CD4-positive, alpha-beta T cell treated with Interferon gamma for 1 hour (primary cell): ENCODE data around the gene STX1B.

Experiments
- DNase-seq: peaks from one replicate; pipeline ENCODE4 v3.0.0-alpha.2; 2020

Gene STX1B

DNA sequence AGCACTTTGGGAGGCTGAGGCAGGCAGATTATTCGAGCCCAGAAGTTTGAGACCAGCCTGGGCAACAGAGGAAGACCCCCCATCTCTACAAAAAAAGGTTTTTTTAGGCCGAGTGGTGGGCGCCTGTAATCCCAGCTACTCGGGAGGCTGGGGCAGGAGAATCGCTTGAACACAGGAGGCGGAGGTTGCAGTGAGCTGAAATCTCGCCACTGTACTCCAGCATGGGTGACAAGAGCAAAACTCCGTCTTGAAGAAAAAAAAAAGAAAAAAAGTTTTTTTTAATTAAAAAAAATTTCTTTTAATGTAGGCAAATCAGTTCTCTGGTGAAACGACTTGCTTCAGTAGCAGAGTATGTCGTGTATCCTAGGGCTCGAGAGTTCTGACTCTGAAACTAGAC, 14.5 kb downstream of the STX1B start:
- no peak for DNase-seq

DNA sequence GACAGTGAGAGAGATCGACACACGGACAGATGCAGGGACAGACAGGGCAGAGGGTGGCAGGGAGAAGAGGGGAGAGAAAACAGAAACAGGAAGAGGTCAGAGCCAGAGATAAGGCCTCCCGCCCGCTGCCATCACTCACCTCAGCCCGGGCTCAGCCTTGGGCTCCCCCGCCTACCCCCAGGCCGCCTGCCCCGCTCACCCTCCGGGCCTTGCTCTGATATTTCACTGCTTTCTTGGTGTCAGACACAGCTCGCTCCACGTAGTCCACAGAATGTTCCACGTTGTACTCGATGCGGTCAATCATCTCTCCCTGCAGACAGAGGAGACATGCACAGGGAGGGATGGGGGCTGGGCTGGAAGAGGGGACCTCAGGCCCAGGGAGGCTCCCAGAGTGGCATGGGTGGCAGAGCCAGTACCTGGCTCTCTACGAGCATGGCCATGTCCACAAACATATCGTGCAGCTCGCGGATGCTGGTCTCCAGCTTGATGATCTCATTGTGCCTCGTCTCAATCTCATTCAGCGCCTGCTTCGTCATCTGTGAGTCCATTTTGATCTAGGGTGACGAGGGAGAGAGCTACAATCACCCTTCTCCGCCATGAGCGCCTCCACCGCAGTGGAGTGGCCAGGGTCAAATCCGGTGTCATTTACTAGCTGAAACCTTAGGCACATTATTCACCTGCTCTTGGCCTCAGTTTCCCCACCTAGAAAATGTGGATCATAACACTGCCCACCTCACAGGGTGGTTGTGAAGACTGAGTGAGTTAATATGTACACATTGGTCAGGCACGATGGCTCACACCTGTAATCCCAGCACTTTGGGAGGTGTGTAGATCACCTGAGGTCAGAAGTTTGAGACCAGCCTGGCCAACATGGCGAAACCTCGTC, 17.3 kb downstream of the STX1B start:
- DNase-seq, result no peak

DNA sequence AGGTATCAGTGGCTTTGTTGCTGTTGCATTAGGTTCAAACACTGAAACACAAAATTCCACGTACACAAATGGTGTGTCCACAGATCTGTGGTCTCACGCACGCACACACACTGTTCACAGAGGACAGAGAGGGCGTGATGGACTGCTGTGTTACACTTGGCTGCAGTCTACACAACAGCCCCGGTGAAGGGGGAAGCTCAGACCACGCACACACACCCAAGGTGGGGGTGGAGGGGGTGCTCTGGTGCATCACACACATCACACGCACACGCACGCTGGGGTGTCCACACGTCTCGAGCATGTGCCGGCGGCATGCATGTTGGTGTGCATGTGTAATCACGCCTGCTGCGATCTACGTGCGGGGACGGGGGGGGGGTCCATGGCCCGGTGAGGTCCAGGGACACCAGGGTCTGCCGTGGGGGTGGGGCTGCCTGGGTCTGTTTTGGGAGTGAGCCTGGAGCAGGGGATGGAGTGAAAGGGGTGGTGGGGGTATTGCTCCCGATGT, 18.1 kb downstream of the STX1B start:
- no peak for DNase-seq

DNA sequence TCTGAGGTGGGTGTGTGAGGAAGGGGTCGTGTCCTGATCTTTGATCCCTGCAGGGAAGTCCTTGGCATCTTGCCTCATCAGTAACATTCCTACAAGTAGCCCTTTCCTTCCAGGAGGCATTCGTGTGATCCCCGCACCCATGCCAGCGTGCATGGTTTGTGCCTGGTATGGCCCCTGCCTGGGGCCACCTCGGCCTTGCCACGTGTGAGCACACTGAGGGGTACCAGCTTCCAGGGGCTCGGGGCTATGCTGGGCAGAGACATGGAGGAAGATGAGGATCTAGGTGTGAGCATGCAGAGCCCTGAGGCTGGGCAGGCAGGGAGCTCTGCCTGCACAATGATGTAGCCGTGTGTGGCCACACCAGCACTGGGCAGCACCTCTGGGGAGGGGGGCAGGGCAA, 19.4 kb downstream of the STX1B start:
- no peak for DNase-seq

DNA sequence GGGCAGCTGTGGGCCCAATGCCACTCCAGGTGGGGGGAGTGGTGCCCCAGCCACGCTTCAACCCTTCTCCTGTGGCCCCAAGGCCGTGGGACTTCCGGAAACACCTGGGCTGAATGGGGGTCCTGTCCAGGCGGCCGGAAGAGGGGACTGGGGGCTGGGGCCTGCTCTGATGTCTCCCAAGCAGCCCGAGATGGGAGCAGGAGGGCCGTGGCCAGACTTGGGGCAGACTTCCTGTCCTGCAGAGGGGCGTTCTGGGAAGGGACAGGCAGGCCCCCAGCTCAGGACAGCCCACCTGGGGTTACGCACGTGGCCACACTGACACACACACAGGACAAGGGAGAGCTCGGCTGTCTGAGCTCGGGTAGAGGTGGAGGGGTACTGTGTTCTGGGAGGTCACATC, 20.3 kb downstream of the STX1B start:
- DNase-seq, result no peak

DNA sequence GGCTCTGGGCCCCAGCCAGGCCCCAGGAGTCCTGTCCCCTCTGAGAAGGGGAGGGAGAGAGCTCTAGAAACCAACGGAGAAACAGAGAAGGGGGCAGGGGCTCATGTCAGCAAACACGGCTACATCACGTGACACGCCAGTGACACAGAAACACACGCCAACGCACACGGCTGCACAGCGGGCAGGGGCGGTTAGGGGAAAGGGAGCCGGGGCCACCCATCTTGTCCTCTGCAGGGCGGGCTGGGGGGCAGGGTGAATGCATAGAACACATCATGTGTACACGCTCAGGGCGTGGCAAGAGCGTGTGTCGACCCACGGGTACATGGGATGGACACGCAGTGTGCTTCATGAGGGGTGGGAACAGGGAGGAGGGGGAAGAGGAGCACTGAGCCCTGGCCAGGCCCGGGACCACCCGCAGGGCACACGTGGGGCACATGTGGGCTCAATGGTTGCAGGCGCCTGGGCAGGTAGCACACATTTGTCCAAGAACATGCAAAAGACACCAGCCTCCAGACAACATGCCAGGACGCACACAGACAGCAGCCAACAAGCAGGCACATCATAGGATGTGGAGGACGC, 20.9 kb downstream of the STX1B start:
- DNase-seq, result no peak

DNA sequence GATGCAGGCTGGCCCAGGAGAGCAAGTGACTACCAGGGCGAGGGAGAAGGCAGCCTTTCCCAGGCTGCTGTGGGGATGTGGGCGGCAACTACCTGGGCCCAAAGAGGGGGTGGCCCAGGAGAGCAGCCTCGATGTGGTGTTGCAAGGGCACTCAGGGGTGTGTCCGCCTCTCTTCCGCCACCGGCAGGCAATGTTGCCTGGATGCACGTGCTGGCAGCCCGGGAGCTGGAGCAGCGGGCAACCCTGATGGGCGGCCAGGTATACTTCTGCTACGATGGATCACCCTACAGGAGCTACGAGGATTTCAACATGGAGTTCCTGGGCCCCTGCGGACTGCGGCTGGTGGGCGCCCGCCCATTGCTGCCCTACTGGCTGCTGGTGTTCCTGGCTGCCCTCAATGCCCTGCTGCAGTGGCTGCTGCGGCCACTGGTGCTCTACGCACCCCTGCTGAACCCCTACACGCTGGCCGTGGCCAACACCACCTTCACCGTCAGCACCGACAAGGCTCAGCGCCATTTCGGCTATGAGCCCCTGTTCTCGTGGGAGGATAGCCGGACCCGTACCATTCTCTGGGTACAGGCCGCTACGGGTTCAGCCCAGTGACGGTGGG, 22.8 kb downstream of the STX1B start:
- DNase-seq, result no peak

DNA sequence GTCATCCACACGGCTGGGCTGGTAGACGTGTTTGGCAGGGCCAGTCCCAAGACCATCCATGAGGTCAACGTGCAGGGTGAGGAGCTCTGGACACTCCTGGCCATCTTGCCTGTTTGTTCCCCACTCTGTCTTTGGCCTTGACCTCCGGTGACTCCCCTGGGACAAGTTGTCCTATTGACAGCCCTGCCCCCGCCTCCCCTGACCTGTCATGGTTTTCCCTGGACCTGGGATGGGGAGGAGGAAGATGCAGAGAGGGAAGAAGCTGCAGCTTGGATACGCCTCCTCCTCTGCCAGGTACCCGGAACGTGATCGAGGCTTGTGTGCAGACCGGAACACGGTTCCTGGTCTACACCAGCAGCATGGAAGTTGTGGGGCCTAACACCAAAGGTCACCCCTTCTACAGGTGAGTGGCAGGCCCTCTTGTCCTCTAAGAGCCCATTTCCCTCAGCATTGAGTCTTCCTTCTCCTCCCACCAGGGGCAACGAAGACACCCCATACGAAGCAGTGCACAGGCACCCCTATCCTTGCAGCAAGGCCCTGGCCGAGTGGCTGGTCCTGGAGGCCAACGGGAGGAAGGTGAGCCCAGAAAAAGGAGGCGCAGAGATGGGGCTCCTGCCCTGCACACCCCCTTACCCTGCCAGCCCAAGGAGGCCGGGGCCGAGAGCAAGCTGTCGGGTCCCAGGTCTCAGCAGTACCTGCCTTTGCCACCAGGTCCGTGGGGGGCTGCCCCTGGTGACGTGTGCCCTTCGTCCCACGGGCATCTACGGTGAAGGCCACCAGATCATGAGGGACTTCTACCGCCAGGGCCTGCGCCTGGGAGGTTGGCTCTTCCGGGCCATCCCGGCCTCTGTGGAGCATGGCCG, 24.1 kb downstream of the STX1B start:
- DNase-seq, result no peak

DNA sequence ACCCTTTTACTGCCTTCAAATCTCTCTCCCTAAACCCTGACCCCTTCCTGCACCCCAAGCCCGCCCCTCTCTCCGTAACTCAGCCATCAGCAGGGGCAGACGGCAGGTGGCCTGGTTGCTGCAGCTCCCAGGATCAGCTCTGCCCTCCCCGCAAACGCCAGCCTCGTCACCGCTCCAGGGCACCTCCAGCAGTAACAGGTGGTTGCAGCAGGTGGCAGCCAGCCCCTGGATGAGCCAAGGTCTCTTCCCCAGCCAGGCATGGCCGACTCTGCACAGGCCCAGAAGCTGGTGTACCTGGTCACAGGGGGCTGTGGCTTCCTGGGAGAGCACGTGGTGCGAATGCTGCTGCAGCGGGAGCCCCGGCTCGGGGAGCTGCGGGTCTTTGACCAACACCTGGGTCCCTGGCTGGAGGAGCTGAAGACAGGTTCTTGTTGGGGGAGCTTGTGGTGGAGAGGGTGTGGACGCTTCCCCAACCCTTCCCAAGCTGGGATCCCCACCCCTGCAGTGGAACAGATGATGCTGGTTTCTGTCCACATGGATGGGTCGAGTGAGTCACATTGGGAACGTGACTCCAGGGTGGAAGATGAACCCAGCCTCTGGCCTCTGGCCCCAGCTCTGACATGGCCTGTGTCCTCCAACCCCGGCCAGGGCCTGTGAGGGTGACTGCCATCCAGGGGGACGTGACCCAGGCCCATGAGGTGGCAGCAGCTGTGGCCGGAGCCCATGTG, 24.9 kb downstream of the STX1B start:
- no peak for DNase-seq

DNA sequence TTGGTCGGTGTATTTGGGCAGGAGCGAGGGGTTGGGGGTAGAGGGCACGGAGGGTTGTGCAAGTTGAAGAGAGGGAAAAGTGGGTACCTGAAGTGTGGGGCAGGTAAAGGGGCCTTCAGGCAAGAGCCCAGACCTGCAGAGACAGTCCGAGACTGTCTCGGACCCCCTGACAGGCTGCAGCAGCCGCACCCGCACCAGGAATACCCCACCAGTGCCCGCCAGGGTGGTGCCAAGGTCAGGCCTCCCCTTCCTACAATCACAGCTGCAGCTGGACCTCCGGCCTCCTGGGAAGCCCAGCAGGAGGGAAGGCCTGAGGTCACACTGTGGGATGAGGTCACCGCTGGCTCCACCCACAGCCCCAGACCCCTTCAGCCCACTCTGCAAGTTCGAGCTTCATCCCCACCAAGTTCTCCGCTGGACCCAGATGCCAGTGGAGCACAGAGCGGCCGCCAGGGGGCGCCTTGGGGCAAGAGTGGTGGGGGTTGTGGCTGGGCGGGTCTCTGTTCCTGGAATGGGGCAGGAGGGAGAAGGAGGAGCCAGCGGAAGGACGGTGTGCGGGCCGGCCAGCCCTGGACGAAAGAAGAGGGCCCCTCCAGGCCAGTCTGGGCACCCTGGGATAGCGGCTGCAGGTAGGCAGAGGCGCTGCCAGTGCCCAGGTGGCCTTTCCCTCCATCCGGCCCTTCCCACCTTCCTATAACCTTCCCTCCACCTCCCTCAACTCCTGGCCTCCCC, 25.6 kb downstream of the STX1B start, which contains the start of gene HSD3B7:
Gene HSD3B7, plus strand, starts transcription at position 539 of the 732 bp plus-strand sequence. CDS start 452 bp downstream, outside the sequence.
- DNase-seq, result peak; percentile 68

DNA sequence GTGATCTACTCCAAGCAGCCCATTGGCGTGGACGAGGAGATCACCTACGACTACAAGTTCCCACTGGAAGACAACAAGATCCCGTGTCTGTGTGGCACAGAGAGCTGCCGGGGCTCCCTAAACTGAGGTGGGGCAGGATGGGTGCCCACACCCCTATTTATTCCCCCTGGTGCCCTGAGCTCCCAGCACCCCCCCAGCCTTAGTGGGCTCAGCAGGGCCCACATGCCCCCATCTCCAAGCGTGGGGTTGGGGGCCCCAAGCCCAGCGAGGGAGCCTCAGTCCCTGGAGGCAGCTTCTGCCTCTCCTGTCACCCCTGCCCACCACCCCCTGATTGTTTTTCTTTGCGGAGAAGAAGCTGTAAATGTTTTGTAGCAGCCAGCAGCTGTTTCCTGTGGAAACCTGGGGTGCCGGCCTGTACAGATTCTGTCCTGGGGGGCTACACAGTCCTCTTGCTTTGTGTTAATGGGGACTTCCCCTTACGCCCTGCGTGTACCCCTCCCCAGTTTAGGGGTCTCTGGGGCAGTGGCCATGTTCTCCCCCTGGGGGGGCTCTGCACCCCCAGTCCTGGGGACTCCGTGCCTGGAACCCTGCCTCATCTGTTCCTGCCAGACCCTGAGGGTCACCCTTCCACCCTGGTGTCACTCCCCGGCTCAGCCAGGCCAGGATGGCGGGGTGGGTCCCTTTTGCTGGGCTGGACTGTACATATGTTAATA, 26.4 kb downstream of the STX1B start:
- DNase-seq, result no peak

DNA sequence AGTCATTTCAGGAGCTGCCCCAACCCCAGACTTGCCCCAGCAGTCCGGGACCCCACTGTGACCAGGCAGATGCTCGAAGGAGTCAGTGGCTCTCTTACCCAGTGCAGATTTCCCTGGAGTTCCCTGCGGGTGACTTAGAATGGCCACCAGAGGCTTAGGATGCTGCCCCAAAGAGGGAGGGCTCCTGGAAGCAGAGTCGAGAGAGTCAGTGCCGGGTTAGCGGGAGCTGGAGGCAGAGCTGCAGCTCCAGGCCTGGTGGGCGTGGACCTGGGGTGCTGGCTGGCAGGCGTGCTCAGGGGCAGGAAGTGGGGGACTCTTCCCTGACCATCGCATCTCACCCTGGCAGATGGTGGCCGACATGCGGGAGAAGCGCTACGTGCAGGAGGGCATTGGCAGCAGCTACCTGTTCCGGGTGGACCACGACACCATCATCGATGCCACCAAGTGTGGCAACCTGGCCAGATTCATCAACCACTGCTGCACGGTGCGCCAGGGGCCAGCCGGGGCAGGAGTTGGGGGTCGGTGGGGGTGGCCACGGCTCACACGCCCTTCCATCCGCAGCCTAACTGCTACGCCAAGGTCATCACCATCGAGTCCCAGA, 27.0 kb downstream of the STX1B start:
- no peak for DNase-seq

DNA sequence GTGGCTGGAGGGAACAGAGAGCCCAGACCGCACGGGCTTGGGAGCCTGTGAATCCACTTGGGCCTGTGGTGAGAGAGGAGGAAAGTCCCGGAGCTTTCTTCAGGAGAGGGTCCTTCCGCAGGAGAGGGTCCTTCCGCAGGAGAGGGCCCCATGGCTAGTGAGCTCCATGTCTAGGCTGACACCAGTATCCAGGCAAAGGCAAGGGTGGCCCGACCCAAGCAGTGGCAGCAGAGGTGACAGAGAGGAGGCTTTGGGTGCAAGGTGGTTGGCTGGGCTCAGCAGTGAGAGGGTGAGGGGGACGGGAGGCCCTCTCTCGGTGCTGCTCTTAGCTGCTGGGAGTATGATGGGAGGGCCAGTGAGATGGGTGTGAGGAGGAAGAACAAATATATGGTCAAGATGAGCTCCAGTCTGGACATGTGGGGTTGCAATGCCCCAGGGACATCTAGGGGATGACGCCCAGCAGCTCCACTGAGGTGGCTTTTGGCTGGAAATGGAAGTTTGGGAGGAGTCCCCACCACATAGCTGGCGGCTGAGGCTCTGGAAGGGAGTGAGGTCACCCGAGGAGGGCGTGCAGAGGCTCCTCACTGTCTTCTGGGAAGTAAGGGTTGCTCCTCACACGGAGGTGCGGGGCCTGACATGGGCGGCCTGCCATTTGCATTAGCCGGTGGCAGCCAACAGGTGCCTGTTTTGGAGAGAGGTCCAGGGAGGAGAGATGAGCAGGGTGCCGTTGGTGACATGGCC, 27.7 kb downstream of the STX1B start:
- no peak for DNase-seq

DNA sequence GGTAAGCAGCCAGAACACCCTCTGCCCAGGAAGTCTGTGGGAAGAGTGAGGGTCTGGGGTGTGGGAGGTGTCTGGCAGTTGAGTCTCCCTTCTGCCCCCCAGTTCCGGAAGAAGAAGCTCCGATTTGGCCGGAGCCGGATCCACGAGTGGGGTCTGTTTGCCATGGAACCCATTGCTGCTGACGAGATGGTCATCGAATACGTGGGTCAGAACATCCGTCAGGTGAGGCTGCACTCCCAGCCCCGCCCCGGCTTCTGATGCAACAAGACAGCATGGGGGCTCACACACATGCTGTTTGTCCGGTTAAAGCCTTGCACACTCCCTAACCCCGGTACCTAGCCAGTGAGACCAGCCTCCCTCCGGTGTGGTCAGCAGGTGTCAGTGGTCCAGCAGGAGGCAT, 29.5 kb downstream of the STX1B start:
- DNase-seq, result no peak

DNA sequence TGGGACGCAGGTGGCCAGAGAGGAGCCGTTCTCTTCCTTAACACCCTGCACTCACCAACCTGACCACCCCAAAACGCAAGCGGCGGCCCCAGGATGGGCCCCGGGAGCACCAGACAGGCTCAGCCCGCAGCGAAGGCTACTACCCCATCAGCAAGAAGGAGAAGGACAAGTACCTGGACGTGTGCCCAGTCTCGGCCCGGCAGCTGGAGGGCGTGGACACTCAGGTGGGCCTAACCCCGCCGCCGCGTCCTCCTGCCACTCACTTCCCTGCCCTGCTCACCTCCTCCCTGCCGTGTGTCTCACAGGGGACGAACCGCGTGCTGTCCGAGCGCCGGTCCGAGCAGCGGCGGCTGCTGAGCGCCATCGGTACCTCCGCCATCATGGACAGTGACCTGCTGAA, 30.0 kb downstream of the STX1B start:
- no peak for DNase-seq

DNA sequence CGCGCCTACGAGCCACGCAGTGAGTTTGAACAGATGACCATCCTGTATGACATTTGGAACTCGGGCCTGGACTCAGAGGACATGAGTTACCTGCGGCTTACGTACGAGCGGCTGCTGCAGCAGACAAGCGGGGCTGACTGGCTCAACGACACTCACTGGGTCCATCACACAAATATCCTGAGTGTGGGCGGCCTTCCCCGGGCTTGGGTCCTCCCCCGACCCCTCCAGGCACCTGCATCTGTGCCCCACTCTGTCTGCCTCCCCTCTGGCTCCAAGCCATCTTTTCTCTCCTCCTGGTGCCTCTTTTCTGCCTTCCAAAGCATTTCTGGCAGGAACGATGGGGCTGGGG, 30.4 kb downstream of the STX1B start:
- no peak for DNase-seq

DNA sequence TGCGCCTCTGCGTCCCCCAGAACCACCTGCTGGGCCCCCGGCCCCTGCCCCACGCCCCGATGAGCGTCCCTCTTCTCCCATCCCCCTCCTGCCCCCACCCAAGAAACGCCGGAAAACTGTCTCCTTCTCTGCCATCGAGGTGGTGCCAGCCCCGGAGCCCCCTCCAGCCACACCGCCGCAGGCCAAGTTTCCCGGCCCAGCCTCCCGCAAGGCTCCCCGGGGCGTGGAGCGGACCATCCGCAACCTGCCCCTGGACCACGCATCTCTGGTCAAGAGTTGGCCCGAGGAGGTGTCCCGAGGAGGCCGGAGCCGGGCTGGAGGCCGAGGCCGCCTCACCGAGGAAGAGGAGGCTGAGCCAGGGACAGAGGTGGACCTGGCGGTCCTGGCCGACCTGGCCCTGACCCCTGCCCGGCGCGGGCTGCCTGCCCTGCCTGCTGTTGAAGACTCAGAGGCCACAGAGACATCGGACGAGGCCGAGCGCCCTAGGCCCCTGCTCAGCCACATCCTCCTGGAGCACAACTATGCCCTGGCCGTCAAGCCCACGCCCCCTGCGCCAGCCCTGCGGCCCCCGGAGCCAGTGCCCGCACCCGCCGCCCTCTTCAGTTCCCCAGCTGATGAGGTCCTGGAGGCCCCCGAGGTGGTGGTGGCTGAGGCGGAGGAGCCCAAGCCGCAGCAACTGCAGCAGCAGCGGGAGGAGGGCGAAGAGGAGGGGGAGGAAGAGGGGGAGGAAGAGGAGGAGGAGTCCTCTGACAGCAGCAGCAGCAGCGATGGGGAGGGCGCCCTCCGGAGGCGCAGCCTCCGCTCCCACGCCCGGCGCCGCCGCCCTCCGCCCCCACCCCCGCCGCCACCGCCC, 31.0 kb downstream of the STX1B start:
- no peak for DNase-seq

DNA sequence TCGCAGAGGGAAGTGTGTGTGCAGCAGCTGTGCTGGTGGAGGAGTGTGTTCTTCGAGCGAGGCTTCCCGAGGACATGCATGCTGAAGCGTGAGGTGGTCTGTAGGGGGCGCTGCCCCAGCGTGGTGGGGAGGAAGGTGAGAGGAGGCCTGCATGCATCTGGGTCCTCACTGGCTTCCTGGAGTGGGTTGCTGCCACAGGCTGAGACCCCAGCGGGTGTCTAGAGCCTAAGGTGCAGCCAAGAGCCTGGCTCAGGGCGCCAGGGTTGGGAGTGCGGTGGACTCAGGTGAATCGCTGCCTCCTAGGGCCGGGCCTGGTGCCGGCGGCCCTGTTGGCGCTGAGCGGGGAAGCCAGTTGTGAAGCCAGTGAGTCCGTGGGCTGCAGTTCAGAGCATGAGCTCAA, 32.9 kb downstream of the STX1B start:
- DNase-seq, result no peak

DNA sequence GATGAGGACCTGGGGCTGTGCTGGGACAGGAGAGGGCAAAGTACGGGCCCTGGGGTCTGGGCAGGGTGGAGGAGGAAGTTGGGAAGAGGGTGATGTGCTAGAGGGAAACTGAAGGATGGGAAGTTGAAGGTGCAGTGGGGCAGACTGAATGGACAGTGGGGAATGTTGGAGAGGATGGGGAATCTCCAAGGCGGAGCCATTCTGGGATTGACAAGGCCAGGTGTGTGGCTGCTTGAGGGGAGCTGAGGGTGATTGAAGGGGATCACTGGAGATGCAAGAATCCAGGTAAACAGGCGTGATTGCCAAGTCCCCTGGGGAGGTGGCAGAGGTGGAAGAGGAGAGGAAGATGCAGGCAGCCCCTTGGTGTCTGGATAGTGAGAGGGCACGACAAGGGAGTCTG, 34.0 kb downstream of the STX1B start:
- DNase-seq, result no peak
